Measurements from ENCODE around the gene UBXN4.

DNA sequence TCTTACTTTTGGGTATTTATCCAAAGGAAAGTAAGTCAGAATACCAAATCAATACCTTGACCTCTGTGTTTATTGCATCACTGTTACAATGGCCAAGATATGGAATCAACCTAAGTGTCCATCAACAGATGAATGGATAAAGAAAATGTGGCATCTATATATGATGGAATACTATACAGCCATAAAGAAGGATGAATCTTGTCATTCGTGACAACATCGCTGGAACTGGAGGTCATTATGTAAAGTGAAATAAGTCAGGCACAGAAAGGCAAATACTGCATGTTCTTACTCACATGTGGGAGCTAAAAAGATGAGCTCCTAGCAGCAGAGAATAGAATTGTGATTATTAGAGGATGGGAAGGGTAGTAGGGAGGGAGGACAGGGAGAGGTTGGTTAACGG lies 60.7 kb downstream of the UBXN4 start:
- TF ChIP-seq, protein P1, sequence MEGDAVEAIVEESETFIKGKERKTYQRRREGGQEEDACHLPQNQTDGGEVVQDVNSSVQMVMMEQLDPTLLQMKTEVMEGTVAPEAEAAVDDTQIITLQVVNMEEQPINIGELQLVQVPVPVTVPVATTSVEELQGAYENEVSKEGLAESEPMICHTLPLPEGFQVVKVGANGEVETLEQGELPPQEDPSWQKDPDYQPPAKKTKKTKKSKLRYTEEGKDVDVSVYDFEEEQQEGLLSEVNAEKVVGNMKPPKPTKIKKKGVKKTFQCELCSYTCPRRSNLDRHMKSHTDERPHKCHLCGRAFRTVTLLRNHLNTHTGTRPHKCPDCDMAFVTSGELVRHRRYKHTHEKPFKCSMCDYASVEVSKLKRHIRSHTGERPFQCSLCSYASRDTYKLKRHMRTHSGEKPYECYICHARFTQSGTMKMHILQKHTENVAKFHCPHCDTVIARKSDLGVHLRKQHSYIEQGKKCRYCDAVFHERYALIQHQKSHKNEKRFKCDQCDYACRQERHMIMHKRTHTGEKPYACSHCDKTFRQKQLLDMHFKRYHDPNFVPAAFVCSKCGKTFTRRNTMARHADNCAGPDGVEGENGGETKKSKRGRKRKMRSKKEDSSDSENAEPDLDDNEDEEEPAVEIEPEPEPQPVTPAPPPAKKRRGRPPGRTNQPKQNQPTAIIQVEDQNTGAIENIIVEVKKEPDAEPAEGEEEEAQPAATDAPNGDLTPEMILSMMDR (IDR thresholded peaks at IDR 0.05) = no peak
- no peak for TF ChIP-seq POLR2A (IDR thresholded peaks at IDR 0.05)
